SKM-1 treated with dmso at 0.1 percent for 144 hours (cell line): ENCODE data around the gene ZNF410.
"Not testable (repeated sequence)": the region's sequence is repeated elsewhere in the genome, so short reads cannot be mapped to it uniquely, and the experiment has no call there.

ENCODE experiments used
- DNase-seq: peaks from one replicate; lab custom pipeline; 2025; ENCODE audit not compliant: unreplicated experiment; lab: John Stamatoyannopoulos, UW

The ZNF410 gene

DNA sequence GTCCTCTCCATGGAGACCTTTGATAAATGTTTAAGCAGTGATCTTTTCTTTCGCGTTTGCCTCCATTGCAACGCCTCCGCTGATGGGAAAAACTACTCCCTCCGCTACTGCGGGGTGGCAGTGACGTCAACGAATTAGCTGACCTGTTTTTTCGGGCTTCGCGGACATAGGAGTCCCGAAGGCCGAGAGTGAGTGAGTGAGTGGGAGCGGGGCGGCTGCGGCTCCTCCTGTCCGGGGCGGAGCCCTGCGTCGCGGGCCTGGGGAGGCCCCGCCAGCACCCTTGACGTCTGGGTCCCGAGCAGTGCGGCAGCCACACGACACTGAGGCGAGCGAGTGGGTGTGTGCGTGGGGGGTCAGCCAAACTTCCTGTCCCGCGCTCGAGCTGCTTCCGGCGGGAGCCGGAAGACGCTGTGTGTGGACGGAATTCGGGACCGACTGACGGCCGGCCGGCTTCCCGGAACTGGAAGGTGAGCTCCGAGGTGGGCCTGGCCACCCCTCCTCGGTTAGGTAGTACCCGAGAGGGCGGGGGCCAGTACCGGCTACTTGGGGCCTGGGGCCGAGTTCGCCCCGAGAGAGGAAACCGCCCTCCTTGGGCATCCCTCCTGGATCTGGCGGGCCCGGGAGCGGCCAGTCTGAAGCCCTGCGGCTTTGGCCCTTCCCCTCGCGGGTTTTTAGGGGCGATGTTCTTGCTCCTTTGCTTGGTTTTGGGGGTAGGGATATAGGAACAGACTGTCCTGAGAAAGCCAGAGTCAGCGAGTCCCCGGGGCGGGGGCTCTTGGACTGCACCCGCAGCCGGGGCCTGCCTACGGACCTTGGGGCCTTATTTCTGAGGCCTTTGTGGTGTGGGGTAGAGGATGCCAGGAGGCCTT lies at the start of gene ZNF410:
TSS of gene ZNF410 (plus strand) at position 411 of the 869 bp plus-strand sequence. CDS start 5,317 bp downstream, outside the sequence.
- peak; percentile 76 for DNase-seq

DNA sequence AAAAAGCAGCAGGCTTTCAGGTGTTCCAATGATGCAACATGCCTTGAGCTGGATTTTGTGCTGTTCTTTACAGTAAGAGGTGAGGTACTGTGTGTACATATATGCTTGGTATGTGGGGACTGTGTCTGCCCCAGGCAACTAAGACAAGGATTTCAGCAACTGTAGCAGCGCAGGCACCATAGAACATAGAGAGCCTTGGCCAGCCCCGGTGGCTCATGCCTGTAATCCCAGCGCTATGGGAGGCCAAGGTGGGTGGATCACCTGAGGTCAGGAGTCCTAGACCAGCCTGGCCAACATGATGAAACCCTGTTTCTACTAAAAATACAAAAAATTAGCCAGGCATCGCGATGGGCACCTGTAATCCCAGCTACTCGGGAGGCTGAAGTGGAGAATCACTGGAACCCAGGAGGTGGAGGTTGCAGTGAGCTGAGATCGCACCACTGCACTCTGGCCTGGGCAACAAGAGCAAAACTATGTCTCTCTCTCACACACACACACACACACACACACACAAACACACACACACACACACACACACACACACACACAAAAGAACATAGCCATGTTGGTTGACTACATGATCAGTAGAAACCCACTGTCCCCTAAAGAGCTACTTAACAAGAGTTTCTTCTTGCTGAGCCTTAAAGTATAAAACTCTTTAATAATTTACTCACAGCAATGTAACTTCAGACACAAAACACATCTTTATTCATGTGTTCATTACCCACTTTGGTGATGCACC lies 48.2 kb upstream of the ZNF410 start:
- not testable (repeated sequence) for DNase-seq

DNA sequence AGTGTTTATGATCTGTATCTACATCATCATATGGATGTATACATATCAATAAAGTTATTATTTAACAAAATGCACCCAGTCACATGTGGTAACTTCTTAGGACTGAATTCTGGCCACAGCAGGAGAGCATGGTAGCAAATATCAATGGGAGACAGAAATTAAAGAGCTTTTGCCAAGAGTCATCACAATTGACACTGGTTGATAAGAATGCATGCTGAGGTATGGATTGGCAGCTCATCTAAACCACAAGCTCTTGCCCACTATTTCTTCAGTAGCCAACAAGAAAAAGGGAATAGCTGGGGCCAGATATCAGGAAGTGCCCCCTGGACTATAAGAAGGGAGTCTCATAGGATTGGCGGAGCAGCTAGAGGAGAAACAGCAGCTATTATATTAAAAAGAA lies 44.5 kb upstream of the ZNF410 start:
- DNase-seq: no peak

GRCh38 chr14:73842851-73843250 lies 43.8 kb upstream of the ZNF410 start:
- DNase-seq: no peak

- no peak for DNase-seq
Observed at GRCh38 chr14:73843296-73843695, 43.4 kb upstream of the ZNF410 start.

DNA sequence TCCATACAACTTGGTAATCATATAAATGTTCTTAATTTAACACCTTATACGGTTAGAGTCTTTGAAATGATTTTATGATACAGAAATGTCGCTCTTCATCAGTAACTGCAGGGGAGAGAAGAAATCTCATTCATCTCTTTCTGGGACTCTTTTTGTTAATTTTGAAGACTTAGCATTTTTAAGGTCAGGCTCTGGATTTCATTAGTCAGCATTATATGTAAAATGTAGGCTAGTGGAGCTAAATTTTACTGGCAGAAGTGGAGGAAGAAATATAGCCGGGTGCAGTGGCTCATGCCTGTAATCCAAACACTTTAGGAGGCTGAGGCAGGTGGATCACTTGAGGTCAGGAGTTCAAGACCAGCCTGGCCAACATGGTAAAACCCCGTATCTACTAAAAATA lies 39.7 kb upstream of the ZNF410 start:
- DNase-seq: no peak

DNA sequence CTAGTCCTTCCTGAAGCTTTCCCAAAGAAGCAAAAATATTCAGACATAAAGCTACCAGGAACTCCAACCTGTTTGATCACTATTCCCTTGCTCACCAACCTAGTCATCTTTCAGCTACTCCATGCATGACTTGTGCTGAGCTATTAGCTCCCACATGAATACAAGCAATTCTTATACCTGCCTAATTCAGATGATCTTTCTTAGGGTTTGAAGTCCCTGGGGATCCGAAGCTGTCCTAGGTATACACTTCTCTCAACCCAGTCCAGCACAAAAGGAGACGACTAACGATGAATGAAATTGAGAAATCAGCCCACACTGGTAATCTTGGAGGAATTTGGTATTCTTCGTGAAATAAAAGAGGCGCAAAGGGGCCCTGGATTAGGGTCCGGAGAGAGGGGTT lies 35.7 kb upstream of the ZNF410 start:
- DNase-seq: no peak

DNA sequence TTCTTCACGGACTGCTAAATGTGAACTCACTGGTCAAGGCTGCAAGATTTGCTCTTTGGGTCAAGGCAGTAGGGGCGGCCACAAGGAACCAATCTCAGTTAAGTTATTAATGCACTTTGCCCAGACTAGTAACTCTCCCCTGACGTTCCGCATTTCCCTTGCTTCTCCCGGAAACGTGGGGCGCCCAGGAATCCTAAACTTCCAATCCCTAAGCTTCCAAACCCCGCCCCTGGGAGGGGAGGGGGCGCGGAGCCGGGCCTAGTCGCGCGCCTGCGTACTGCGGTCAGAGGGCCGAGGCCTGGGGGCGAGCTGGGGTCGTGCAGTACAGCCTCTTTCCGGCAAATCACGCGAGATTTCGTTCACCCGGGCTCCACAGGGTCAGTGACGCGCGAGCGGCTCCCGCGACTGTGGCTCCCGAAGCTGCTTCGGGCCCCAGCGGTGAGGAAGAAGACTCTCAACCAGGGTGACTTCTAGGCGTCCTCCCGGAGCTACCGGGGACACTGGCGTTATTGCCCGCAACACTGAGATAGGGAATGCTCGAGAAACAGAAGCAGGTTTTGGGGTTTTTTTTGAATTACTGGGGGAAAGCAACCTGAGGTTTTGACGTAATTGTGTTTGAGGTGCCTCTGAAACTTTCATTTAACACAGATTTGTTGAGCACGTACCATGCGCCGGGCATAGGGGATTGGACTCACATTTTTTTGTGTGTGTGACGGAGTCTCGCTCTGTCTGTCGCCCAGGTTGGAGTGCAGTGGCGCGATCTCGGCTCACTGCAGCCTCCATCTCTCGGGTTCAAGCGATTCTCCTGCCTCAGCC lies 34.9 kb upstream of the ZNF410 start, which contains the start of gene PTGR2:
TSS of gene PTGR2 (plus strand) at position 265 of the 816 bp plus-strand sequence. CDS start 7,032 bp downstream, outside the sequence.
- peak; percentile 59 for DNase-seq

- DNase-seq: no peak
Observed at GRCh38 chr14:73859145-73859544, 27.5 kb upstream of the ZNF410 start.

- DNase-seq: no peak
Observed at GRCh38 chr14:73861073-73861472, 25.6 kb upstream of the ZNF410 start.

DNA sequence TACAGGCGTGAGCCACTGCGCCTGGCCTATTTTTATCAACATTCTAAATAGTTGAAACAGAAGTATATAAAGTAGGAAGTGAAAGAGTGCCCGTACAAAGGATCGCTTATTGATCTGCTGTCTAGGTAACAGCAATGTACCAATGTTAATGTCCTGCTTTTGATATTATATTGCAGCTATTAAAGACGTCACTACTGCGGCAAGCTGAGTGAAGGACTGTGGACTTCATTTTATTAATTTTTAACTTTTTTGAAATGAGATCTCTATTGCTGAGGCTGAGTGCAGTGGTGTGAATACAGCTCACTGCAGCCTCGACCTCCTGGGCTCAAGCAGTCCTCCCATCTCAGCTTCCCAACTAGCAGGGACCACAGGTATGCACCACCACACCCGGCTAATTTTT lies 24.2 kb upstream of the ZNF410 start:
- DNase-seq: no peak

- no peak for DNase-seq
Observed at GRCh38 chr14:73863209-73863608, 23.4 kb upstream of the ZNF410 start.

DNA sequence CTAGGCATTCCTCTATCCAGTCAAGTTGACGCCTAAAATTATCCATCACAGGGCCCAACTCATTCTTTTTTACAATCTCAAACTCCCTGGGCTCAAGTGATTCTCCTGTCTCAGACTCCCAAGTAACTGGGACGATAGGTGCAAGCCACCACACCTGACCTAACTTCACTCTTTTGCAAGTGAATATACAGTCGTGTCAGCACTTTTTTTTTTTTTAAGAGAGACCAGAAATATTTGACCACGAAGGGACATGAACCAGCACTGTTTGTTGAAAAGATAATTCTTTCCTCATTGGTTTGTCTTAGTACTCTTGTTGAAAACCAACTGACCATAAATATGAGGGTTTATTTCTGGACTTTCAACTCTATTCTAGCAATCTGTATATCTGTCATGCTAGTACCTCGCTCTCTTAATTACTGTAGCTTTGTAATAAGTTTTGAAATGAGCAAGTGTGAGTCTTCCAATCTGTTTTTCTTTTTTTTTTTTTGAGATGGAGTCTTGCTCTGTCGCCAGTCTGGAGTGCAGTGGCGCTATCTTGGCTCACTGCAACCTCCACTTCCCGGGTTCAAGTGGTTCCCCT lies 21.0 kb upstream of the ZNF410 start:
- DNase-seq: no peak

DNA sequence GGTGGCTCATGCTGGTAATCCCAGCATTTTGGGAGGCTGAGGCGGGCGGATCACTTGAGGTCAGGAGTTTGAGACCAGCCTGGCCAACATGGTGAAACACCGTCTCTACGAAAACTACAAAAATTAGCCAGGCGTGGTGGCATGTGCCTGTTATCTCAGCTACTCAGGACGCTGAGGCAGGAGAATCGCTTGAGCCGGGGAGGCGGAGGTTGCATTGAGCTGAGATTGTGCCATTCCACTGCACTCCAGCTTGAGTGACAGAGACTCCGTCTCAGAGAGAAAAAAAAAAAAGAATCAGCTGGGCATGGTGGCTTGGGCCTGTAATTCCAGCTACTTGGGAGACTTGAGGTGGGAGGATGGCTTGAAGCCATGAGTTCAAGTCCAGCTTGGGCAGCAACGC lies 16.9 kb upstream of the ZNF410 start:
- not testable (repeated sequence) for DNase-seq

GRCh38 chr14:73870525-73871235 lies 16.0 kb upstream of the ZNF410 start:
- no peak for DNase-seq

- DNase-seq: no peak
Observed at GRCh38 chr14:73873660-73874059, 13.0 kb upstream of the ZNF410 start.

DNA sequence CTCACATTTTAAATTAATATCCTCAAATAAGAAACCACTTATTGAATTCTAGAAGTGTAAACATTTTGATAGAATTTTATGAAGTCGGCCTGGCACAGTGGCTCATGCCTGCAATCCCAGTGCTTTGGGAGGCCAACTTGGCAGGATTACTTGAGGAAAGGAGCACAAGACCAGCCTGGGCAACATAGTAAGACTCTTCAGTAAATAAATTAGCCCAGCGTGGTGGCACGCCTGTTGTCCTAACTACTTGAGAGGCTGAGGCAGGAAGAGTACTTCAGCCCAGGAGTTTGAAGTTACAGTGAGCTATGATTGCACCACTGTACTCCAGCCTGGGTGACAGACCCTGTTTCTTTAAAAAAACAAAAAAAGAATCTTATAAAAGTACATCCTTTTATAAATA lies 8.9 kb upstream of the ZNF410 start:
- DNase-seq: no peak

- no peak for DNase-seq
Observed at GRCh38 chr14:73878436-73878835, 8.2 kb upstream of the ZNF410 start.

DNA sequence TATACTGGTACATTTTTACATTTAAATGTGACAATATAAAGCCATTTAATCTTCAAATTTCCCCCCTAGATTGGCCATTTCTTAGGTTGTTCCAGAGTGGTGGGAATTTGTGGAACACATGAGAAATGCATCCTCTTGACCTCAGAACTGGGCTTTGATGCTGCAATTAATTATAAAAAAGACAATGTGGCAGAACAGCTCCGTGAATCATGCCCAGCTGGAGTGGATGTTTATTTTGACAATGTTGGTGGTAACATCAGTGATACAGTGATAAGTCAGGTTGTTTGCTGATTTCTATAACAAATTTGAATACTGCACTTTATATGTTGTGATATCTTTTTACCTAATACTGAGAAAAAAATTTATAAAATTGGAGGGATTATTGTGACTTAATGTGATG lies 7.6 kb upstream of the ZNF410 start:
- DNase-seq: no peak
